ENCODE data around the gene BCOR. TPM values are rescaled to one million over a fixed set of nuclear protein-coding genes. Genes with fewer than 3 reads are reported as not detected.

Gene BCOR
- total and polyA plus RNA-seq, 9 of the 15 experiments (the other 6 are each of a cell fraction or from before 2014, with no cell fraction given) = 27.5 to 113 (median 37.6) TPM

DNA sequence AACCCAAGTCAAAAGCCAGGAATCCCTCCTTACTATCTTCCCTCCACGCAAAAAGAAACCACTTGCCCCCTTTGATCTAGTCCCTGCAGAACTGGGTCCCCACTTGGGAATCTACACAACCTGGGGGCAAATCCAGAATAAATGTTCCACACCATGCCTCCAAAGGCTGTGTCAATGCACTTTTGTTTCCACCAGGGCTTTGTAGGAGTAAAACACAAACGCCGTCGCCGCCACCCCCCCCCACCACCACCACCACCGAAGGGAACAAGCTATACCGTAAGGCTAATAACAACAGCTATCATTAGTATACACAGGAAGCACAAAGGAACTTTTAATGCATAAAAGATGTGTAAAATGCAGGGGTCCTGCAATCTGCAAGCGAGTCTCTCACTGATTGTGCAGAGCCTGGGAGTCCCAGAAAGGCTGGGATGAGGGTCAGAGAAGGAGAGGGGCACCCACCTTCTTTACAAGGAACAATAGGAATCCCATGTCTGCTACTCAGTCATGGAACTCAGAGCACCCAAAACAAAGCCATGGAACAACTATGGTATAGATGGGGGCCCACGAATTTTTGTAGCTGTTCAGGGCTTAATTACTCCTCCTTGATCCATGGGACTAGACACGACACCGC lies 13.2 kb downstream of the BCOR start:
- intact Hi-C loops (cut with micrococcal nuclease) (no loop called here), in situ Hi-C loops (cut with MboI) (no loop called here)
- Histone ChIP-seq H3K9ac (ENCODE audit: insufficient read depth in 1 of 2, low read depth in 2 of 2, low read length in 2 of 2) (peak overlapping the region; percentile 38 to 72; a peak in 2 of 4 replicates), H3K36me3 (ENCODE audit: control insufficient read depth, insufficient read depth, low read length) (peaks cover 76% of the 10 kb centered on the region), H2AFZ (ENCODE audit: low read depth, low read length) (no peak overlapping the region), H3K79me2 (ENCODE audit: control insufficient read depth, insufficient read depth, low read length) (peaks cover 99% of the 10 kb centered on the region), H3K4me1 (replicated peaks in 1 of 2; ENCODE audit: control insufficient read depth in 2 of 2, insufficient read depth in 2 of 2, low read length in 2 of 2) (peaks cover 55 to 65% of the 10 kb centered on the region in 2 experiments), H3K9me3 (replicated peaks; ENCODE audit: control insufficient read depth, insufficient read depth, low read depth, low read length) (no peaks in the 10 kb centered on the region), H4K20me1 (replicated peaks; ENCODE audit: control insufficient read depth, insufficient read depth, low read length) (peaks cover 97% of the 10 kb centered on the region), H3K4me2 (ENCODE audit: insufficient read depth, low read length) (peak overlapping the region; percentile 63), H3K27ac (ENCODE audit: extremely low read depth, low read depth, low read length) (peak overlapping the region; percentile 55; the same call in 2 of the 3 replicates), H3K4me3 (0 out of 2 replicates have a peak overlapping the region, but pooled peaks have one; percentile 6), H3K27me3 (ENCODE audit: control insufficient read depth in 2 of 2, insufficient read depth in 2 of 2, low read length in 2 of 2) (no peaks in the 10 kb centered on the region), H3K9me1 (ENCODE audit: control insufficient read depth, insufficient read depth, low read length) (peaks cover 23% of the 10 kb centered on the region)
- FAIRE-seq (no peak), ATAC-seq (no peak), DNase-seq (ENCODE audit: extremely low read depth in 1 of 4, low spot score in 3 of 4) (no peak)
- TF ChIP-seq SETDB1 (IDR thresholded peaks at IDR 0.05; ENCODE audit: low read length) (no peak), ATF6 (CRISPR knock-in tag; IDR thresholded peaks at IDR 0.05) (no peak)
- TF ChIP-seq, protein P1, sequence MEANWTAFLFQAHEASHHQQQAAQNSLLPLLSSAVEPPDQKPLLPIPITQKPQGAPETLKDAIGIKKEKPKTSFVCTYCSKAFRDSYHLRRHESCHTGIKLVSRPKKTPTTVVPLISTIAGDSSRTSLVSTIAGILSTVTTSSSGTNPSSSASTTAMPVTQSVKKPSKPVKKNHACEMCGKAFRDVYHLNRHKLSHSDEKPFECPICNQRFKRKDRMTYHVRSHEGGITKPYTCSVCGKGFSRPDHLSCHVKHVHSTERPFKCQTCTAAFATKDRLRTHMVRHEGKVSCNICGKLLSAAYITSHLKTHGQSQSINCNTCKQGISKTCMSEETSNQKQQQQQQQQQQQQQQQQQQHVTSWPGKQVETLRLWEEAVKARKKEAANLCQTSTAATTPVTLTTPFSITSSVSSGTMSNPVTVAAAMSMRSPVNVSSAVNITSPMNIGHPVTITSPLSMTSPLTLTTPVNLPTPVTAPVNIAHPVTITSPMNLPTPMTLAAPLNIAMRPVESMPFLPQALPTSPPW (CRISPR knock-in tag; IDR thresholded peaks at IDR 0.05) = 0 out of 2 replicates have a peak, but pooled peaks have one; percentile 13
- TF ChIP-seq, protein P2, sequence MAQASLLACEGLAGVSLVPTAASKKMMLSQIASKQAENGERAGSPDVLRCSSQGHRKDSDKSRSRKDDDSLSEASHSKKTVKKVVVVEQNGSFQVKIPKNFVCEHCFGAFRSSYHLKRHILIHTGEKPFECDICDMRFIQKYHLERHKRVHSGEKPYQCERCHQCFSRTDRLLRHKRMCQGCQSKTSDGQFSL (CRISPR knock-in tag; IDR thresholded peaks at IDR 0.05) = 0 out of 2 replicates have a peak, but pooled peaks have one; percentile 52
- TF ChIP-seq, protein P2 (tag; IDR thresholded peaks at IDR 0.05) = no peak
- BruUV-seq (replicated peaks) = no TSS peak
- ChIA-PET POLR2A (interaction anchor here (0.6 to 2.8 kb wide), 6 partner anchors 9 to 267 kb away, joined by 3 to 12 read pairs (median 5); partner anchors contain the start of gene BCOR), CTCF (ENCODE audit: low intra/inter-chr PET ratio) (no interaction called here)
- 12% methylated on average over 6 of the region's 11 CpGs for WGBS (ENCODE audit: insufficient coverage, low coverage, missing lambda C conversion rate)
